Bronchial epithelial cell (primary cell): ENCODE data around the gene RNF227. TPM values are rescaled to one million over a fixed set of nuclear protein-coding genes. Genes with fewer than 3 reads are reported as not detected.

ENCODE experiments used
- DNase-seq: peaks from one replicate; pipeline ENCODE4 v3.0.0-alpha.2; 2010; ENCODE audit warnings: low read depth
- FAIRE-seq: peaks from 2 replicates; lab custom pipeline; 2011; peaks lifted over from hg19 to GRCh38; lab: Jason Lieb, UNC
- H3K27me3 ChIP-seq: 2 replicates; pipeline ENCODE4 v1.5.1; 2011; ENCODE audit warnings: low read length; ENCODE audit not compliant: control insufficient read depth, insufficient read depth
- H3K36me3 ChIP-seq: 2 replicates; pipeline ENCODE4 v1.5.1; 2011; ENCODE audit warnings: low read length; ENCODE audit not compliant: control insufficient read depth, insufficient read depth
- H3K4me3 ChIP-seq: 2 replicates; pipeline ENCODE4 v1.5.1; 2011; ENCODE audit warnings: mild to moderate bottlenecking, low read depth, low read length, control low read depth
- CTCF ChIP-seq: IDR thresholded peaks from 2 replicates; pipeline ENCODE4 v1.5.1; 2011; ENCODE audit warnings: mild to moderate bottlenecking, moderate library complexity, low read length, control low read depth, inconsistent platforms; ENCODE audit not compliant: insufficient read depth, severe bottlenecking
- total RNA-seq: library from RNA; depleted of rRNA; stranded (reverse); fragments of >200 nt; gene quantifications from 2 replicates; pipeline ENCODE4 v1.2.1, GENCODE V29; 2014

The RNF227 gene
- total RNA-seq, 1 donor from 2014 or later = 8.2 TPM

- TF ChIP-seq CTCF = no peak
- Histone ChIP-seq H3K36me3 (peaks cover 29% of the 10 kb centered on the region), H3K27me3 (no peaks in the 10 kb centered on the region), H3K4me3 (no peak overlapping the region)
- no peak for FAIRE-seq
- no peak for DNase-seq
These were observed 5.4 kb downstream of the RNF227 start for GRCh38 chr17:7910711-7911110.

- Histone ChIP-seq H3K36me3 (peaks cover 32% of the 10 kb centered on the region), H3K4me3 (no peak overlapping the region), H3K27me3 (no peaks in the 10 kb centered on the region)
- no peak for TF ChIP-seq CTCF
- DNase-seq = no peak
- FAIRE-seq = no peak
These were observed 5.8 kb downstream of the RNF227 start for GRCh38 chr17:7910281-7910680.

GRCh38 chr17:7909089-7909488 lies 7.0 kb downstream of the RNF227 start:
- FAIRE-seq = no peak
- no peak for TF ChIP-seq CTCF
- Histone ChIP-seq H3K27me3 (no peaks in the 10 kb centered on the region), H3K4me3 (no peak overlapping the region), H3K36me3 (peaks cover 40% of the 10 kb centered on the region)
- DNase-seq = no peak

- FAIRE-seq (peak; percentile 28), DNase-seq (peak; percentile 56)
- Histone ChIP-seq H3K27me3 (no peaks in the 10 kb centered on the region), H3K4me3 (no peak overlapping the region), H3K36me3 (peaks cover 67% of the 10 kb centered on the region)
- no peak for TF ChIP-seq CTCF
These were observed 12.7 kb downstream of the RNF227 start for GRCh38 chr17:7903154-7904103.

GRCh38 chr17:7897773-7898172 lies 18.3 kb downstream of the RNF227 start:
- no peaks in the 10 kb centered on the region for H3K27me3 ChIP-seq
- peak; percentile 39 for TF ChIP-seq CTCF
- DNase-seq = peak; percentile 50
- H3K4me3 ChIP-seq = no peak overlapping the region
- peak; percentile 73 for FAIRE-seq
- H3K36me3 ChIP-seq = peaks cover 67% of the 10 kb centered on the region

GRCh38 chr17:7897090-7897489 lies 19.0 kb downstream of the RNF227 start:
- Histone ChIP-seq H3K4me3 (no peak overlapping the region), H3K36me3 (peaks cover 63% of the 10 kb centered on the region), H3K27me3 (no peaks in the 10 kb centered on the region)
- FAIRE-seq (no peak), DNase-seq (no peak)
- no peak for TF ChIP-seq CTCF
